GM19023 (cell line): ENCODE data around the gene CEP44.
"Not testable (repeated sequence)": the region's sequence is repeated elsewhere in the genome, so short reads cannot be mapped to it uniquely, and the experiment has no call there.

Source experiments
- ATAC-seq: cut with Tn5 transposase; IDR thresholded peaks from one replicate; pipeline ENCODE4 v1.9.1; 2021; ENCODE audit warnings: mild to moderate bottlenecking, moderate library complexity; ENCODE audit not compliant: unreplicated experiment

The CEP44 gene

GRCh38 chr4:174320494-174321199 is 36.9 kb downstream of the CEP44 start:
- no peak for ATAC-seq

- ATAC-seq = no peak
Measured at GRCh38 chr4:174324236-174324635, 40.5 kb downstream of the CEP44 start.

GRCh38 chr4:174324725-174325124 is 41.0 kb downstream of the CEP44 start:
- no peak for ATAC-seq

GRCh38 chr4:174332741-174333493 is 49.2 kb downstream of the CEP44 start:
- no peak for ATAC-seq

- peak; percentile 98 for ATAC-seq
Measured at GRCh38 chr4:174334628-174335027, 50.9 kb downstream of the CEP44 start.

- ATAC-seq = no peak
Measured at GRCh38 chr4:174340714-174341113, 57.0 kb downstream of the CEP44 start.

GRCh38 chr4:174349156-174349555 is 65.4 kb downstream of the CEP44 start:
- no peak for ATAC-seq

GRCh38 chr4:174352061-174352819 is 68.5 kb downstream of the CEP44 start:
- ATAC-seq = no peak

GRCh38 chr4:174357321-174357720 is 73.6 kb downstream of the CEP44 start:
- ATAC-seq = no peak

GRCh38 chr4:174358410-174358809 is 74.7 kb downstream of the CEP44 start:
- ATAC-seq = peak; percentile 46

- ATAC-seq = peak; percentile 98
Measured at GRCh38 chr4:174358829-174359228, 75.1 kb downstream of the CEP44 start.

- ATAC-seq = no peak
Measured at GRCh38 chr4:174362340-174362739, 78.6 kb downstream of the CEP44 start.

GRCh38 chr4:174363782-174364181 is 80.1 kb downstream of the CEP44 start:
- not testable (repeated sequence) for ATAC-seq

- ATAC-seq = no peak
Measured at GRCh38 chr4:174365018-174365587, 81.4 kb downstream of the CEP44 start.

- no peak for ATAC-seq
Measured at GRCh38 chr4:174369985-174370384, 86.3 kb downstream of the CEP44 start.

GRCh38 chr4:174373821-174374220 is 90.1 kb downstream of the CEP44 start:
- ATAC-seq = no peak

GRCh38 chr4:174375422-174375821 is 91.7 kb downstream of the CEP44 start:
- ATAC-seq = no peak

GRCh38 chr4:174377613-174378012 is 93.9 kb downstream of the CEP44 start:
- ATAC-seq = no peak

- no peak for ATAC-seq
Measured at GRCh38 chr4:174378951-174379350, 95.2 kb downstream of the CEP44 start.

- ATAC-seq = not testable (repeated sequence)
Measured at GRCh38 chr4:174380206-174380605, 96.5 kb downstream of the CEP44 start.

GRCh38 chr4:174380699-174381439 is 97.2 kb downstream of the CEP44 start:
- no peak for ATAC-seq
